DND-41 (cell line): ENCODE results near the gene DZIP1.

Source experiments
- EZH2 ChIP-seq: IDR thresholded peaks from 3 replicates; pipeline ENCODE4 v1.6.1; 2012; ENCODE audit warnings: borderline replicate concordance, low read depth, mild to moderate bottlenecking, moderate library complexity, low read length, inconsistent platforms; ENCODE audit not compliant: severe bottlenecking
- TF ChIP-seq, protein P1 (sequence below): IDR thresholded peaks from 2 replicates; pipeline ENCODE4 v1.5.1; 2012; ENCODE audit warnings: borderline replicate concordance, low read length, moderate library complexity, mild to moderate bottlenecking; ENCODE audit not compliant: poor library complexity, severe bottlenecking; ENCODE audit errors: extremely low read depth

GRCh38 chr13:95571941-95572340 is 72.6 kb downstream of the DZIP1 start:
- TF ChIP-seq, protein P1, sequence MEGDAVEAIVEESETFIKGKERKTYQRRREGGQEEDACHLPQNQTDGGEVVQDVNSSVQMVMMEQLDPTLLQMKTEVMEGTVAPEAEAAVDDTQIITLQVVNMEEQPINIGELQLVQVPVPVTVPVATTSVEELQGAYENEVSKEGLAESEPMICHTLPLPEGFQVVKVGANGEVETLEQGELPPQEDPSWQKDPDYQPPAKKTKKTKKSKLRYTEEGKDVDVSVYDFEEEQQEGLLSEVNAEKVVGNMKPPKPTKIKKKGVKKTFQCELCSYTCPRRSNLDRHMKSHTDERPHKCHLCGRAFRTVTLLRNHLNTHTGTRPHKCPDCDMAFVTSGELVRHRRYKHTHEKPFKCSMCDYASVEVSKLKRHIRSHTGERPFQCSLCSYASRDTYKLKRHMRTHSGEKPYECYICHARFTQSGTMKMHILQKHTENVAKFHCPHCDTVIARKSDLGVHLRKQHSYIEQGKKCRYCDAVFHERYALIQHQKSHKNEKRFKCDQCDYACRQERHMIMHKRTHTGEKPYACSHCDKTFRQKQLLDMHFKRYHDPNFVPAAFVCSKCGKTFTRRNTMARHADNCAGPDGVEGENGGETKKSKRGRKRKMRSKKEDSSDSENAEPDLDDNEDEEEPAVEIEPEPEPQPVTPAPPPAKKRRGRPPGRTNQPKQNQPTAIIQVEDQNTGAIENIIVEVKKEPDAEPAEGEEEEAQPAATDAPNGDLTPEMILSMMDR, result no peak
- no peak for TF ChIP-seq EZH2
